Parathyroid adenoma (tissue), 2 donors: Measurements from ENCODE around the gene IFT81.

Experiments used
- H2AFZ ChIP-seq: fragments of 300-600 bp; sonication (generic); one replicate; pipeline ENCODE4 v1.7.0; 2017; ENCODE audit warnings: antibody characterized with exemption, mild to moderate bottlenecking
- H3K27ac ChIP-seq: fragments of 300-600 bp; sonication (generic); one replicate; pipeline ENCODE4 v1.7.0; 2017
- H3K27me3 ChIP-seq: fragments of 300-600 bp; sonication (generic); one replicate; pipeline ENCODE4 v1.7.0; 2017; ENCODE audit warnings: low read length; ENCODE audit not compliant: control insufficient read depth, insufficient read depth
- H3K36me3 ChIP-seq: fragments of 300-600 bp; sonication (generic); one replicate; pipeline ENCODE4 v1.7.0; 2017; ENCODE audit warnings: low read length; ENCODE audit not compliant: control insufficient read depth, insufficient read depth
- H3K4me1 ChIP-seq: fragments of 300-600 bp; sonication (generic); one replicate; pipeline ENCODE4 v1.7.0; 2017; ENCODE audit warnings: control low read depth
- H3K4me2 ChIP-seq: fragments of 300-600 bp; sonication (generic); one replicate; pipeline ENCODE4 v1.7.0; 2017; ENCODE audit warnings: low read length
- H3K4me3 ChIP-seq: fragments of 300-600 bp; sonication (generic); one replicate; pipeline ENCODE4 v1.7.0; 2017; ENCODE audit warnings: low read depth, low read length
- H3K79me2 ChIP-seq: fragments of 300-600 bp; sonication (generic); one replicate; pipeline ENCODE4 v1.7.0; 2017; ENCODE audit warnings: control low read depth
- H3K9ac ChIP-seq: fragments of 300-600 bp; sonication (generic); one replicate; pipeline ENCODE4 v1.7.0; 2017; ENCODE audit warnings: mild to moderate bottlenecking
- H3K9me3 ChIP-seq: fragments of 300-600 bp; sonication (generic); one replicate; pipeline ENCODE4 v1.7.0; 2017; ENCODE audit warnings: low read length; ENCODE audit not compliant: control insufficient read depth
- TF ChIP-seq, protein P1 (sequence below): fragments of 300-600 bp; sonication (generic); IDR thresholded peaks from one replicate; pipeline ENCODE4 v1.7.0; 2017; ENCODE audit warnings: antibody characterized with exemption, mild to moderate bottlenecking
- donor health status: primary hyperparathyroidism.

The IFT81 gene

DNA sequence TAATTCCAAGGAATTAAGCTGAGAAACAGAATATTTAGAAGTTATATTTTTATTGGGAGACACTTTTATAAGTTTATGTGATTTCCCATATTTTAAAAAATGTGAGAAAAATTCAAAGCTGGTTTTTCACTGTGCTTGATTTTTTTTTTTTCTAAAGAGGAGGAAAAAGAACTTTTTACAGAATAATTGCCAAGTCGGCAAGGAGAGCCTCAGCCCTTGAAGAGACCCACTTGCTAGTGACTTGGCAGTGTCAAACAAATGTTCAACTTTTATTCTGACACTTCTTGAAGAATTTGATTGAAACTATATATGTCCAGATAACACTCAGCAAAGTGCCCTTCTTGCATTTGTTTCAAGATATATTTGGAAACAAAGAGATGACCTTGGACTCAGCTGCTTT, 104.6 kb downstream of the IFT81 start:
- H3K27ac ChIP-seq: no peak overlapping the region
- no peak overlapping the region for H3K4me2 ChIP-seq
- TF ChIP-seq, protein P1, sequence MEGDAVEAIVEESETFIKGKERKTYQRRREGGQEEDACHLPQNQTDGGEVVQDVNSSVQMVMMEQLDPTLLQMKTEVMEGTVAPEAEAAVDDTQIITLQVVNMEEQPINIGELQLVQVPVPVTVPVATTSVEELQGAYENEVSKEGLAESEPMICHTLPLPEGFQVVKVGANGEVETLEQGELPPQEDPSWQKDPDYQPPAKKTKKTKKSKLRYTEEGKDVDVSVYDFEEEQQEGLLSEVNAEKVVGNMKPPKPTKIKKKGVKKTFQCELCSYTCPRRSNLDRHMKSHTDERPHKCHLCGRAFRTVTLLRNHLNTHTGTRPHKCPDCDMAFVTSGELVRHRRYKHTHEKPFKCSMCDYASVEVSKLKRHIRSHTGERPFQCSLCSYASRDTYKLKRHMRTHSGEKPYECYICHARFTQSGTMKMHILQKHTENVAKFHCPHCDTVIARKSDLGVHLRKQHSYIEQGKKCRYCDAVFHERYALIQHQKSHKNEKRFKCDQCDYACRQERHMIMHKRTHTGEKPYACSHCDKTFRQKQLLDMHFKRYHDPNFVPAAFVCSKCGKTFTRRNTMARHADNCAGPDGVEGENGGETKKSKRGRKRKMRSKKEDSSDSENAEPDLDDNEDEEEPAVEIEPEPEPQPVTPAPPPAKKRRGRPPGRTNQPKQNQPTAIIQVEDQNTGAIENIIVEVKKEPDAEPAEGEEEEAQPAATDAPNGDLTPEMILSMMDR: no peak
- H3K4me1 ChIP-seq: no peaks in the 10 kb centered on the region
- no peak overlapping the region for H2AFZ ChIP-seq
- H3K27me3 ChIP-seq: no peaks in the 10 kb centered on the region
- H3K36me3 ChIP-seq: no peaks in the 10 kb centered on the region
- no peaks in the 10 kb centered on the region for H3K9me3 ChIP-seq
- no peak overlapping the region for H3K9ac ChIP-seq
- H3K4me3 ChIP-seq: no peak overlapping the region
- no peaks in the 10 kb centered on the region for H3K79me2 ChIP-seq

- no peaks in the 10 kb centered on the region for H3K4me1 ChIP-seq
- TF ChIP-seq, protein P1: no peak
- no peak overlapping the region for H3K9ac ChIP-seq
- no peaks in the 10 kb centered on the region for H3K36me3 ChIP-seq
- H3K4me2 ChIP-seq: no peak overlapping the region
- no peaks in the 10 kb centered on the region for H3K27me3 ChIP-seq
- H2AFZ ChIP-seq: no peak overlapping the region
- H3K9me3 ChIP-seq: no peaks in the 10 kb centered on the region
- no peaks in the 10 kb centered on the region for H3K79me2 ChIP-seq
- no peak overlapping the region for H3K4me3 ChIP-seq
- no peak overlapping the region for H3K27ac ChIP-seq
These were observed 105.3 kb downstream of the IFT81 start for GRCh38 chr12:110229409-110229808.

DNA sequence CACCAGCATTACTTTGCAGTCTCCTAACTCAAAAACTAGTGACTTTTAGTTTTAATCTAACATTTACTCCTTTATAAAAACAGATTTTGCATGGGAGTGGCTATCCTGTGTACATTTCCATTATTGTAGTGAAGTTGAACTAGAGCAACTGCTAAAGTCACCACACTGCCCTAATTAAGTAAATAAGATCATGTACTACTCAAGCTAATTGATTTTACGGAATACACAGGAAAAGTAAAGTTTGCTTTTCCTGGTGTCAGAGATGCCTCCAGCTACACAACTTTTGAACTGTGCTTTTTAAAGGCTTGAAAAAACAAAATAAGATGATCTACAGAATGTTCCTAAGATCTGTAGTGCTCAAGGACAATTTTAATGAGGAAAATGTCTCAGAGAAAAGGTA, 106.5 kb downstream of the IFT81 start:
- TF ChIP-seq, protein P1: no peak
- Histone ChIP-seq H3K27ac (no peak overlapping the region), H3K4me1 (no peaks in the 10 kb centered on the region)

GRCh38 chr12:110233212-110233903, 109.2 kb downstream of the IFT81 start:
- no peaks in the 10 kb centered on the region for H3K9me3 ChIP-seq
- H3K36me3 ChIP-seq: no peaks in the 10 kb centered on the region
- H3K4me1 ChIP-seq: no peaks in the 10 kb centered on the region
- no peak overlapping the region for H3K9ac ChIP-seq
- TF ChIP-seq, protein P1: no peak
- no peaks in the 10 kb centered on the region for H3K27me3 ChIP-seq
- no peak overlapping the region for H3K4me2 ChIP-seq
- no peak overlapping the region for H3K4me3 ChIP-seq
- no peak overlapping the region for H3K27ac ChIP-seq
- no peak overlapping the region for H2AFZ ChIP-seq
- no peaks in the 10 kb centered on the region for H3K79me2 ChIP-seq

More for the DNA sequence above, 106.5 kb downstream of the IFT81 start:
- Histone ChIP-seq H3K9me3 (no peaks in the 10 kb centered on the region), H3K36me3 (no peaks in the 10 kb centered on the region), H2AFZ (no peak overlapping the region), H3K79me2 (no peaks in the 10 kb centered on the region), H3K9ac (no peak overlapping the region), H3K27me3 (no peaks in the 10 kb centered on the region), H3K4me3 (no peak overlapping the region), H3K4me2 (no peak overlapping the region)

DNA sequence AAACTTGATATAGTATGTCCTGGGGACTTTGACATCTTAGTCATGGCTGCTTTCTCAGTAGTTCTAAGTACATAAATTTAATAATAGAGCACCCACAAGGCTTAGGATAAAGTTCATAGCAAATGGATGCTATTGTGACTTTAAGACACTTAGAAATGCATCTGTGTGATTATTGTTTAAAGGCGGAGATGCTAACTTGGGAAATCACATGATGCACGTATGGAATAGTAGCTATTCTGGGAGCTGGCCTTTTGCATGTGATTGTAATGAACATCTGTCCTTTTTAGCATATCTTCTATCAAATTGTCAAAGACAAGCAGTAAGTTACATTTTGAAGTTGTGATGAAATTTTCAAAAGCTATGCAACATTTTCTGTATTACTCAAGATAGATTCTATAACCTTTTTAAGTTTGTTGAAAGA, 110.2 kb downstream of the IFT81 start:
- no peak overlapping the region for H3K4me3 ChIP-seq
- H3K9ac ChIP-seq: no peak overlapping the region
- H2AFZ ChIP-seq: no peak overlapping the region
- H3K4me2 ChIP-seq: no peak overlapping the region
- H3K36me3 ChIP-seq: no peaks in the 10 kb centered on the region
- TF ChIP-seq, protein P1: no peak
- H3K79me2 ChIP-seq: no peaks in the 10 kb centered on the region
- no peaks in the 10 kb centered on the region for H3K9me3 ChIP-seq
- H3K27me3 ChIP-seq: no peaks in the 10 kb centered on the region
- no peak overlapping the region for H3K27ac ChIP-seq
- no peaks in the 10 kb centered on the region for H3K4me1 ChIP-seq
